ENCODE measurements around the gene RELL1.

RELL1 gene

GRCh38 chr4:37661772-37662171, 24.4 kb downstream of the RELL1 start:
- Histone ChIP-seq H3K4me2 (no peak overlapping the region), H3K4me3 (no peak overlapping the region), H3K36me3 (peaks cover 7% of the 10 kb centered on the region; the same call in 1 of the 2 replicates), H4K20me1 (peaks cover 8% of the 10 kb centered on the region; the same call in 1 of the 2 replicates), H3K9me3 (peaks cover 9% of the 10 kb centered on the region), H3K27ac (no peak overlapping the region), H3K9ac (no peak overlapping the region), H3K27me3 (no peaks in the 10 kb centered on the region), H3K4me1 (peaks cover 5% of the 10 kb centered on the region; the same call in 1 of the 2 replicates)
- no peak for TF ChIP-seq Cebpa-rat (IDR thresholded peaks at IDR 0.05)

GRCh38 chr4:37659696-37660095, 26.5 kb downstream of the RELL1 start:
- Histone ChIP-seq H3K4me1 (0 out of 2 replicates have a peak, but pooled peaks cover 5% of the 10 kb centered on the region), H3K36me3 (peaks cover 17% of the 10 kb centered on the region), H4K20me1 (peaks cover 2% of the 10 kb centered on the region; the same call in 1 of the 2 replicates), H3K9ac (no peak overlapping the region), H3K4me2 (no peak overlapping the region), H3K9me3 (peaks cover 27% of the 10 kb centered on the region), H3K27me3 (no peaks in the 10 kb centered on the region), H3K27ac (no peak overlapping the region), H3K4me3 (no peak overlapping the region)
- TF ChIP-seq Cebpa-rat (IDR thresholded peaks at IDR 0.05), result no peak

GRCh38 chr4:37656649-37657048, 29.5 kb downstream of the RELL1 start:
- H3K27ac ChIP-seq, result no peak overlapping the region
- H3K4me3 ChIP-seq, result no peak overlapping the region
- TF ChIP-seq Cebpa-rat (IDR thresholded peaks at IDR 0.05), result no peak
- no peaks in the 10 kb centered on the region for H3K27me3 ChIP-seq
- H3K4me1 ChIP-seq, result no peaks in the 10 kb centered on the region
- H3K4me2 ChIP-seq, result no peak overlapping the region
- H3K9ac ChIP-seq, result no peak overlapping the region
- peaks cover 18% of the 10 kb centered on the region for H3K36me3 ChIP-seq
- H4K20me1 ChIP-seq, result no peaks in the 10 kb centered on the region
- peaks cover 31% of the 10 kb centered on the region for H3K9me3 ChIP-seq

- Histone ChIP-seq H3K27ac (no peak overlapping the region), H3K4me2 (no peak overlapping the region), H3K9me3 (peaks cover 31% of the 10 kb centered on the region), H3K36me3 (peaks cover 23% of the 10 kb centered on the region), H3K9ac (no peak overlapping the region), H3K27me3 (no peaks in the 10 kb centered on the region), H3K4me3 (no peak overlapping the region), H4K20me1 (no peaks in the 10 kb centered on the region), H3K4me1 (no peaks in the 10 kb centered on the region)
- TF ChIP-seq Cebpa-rat (IDR thresholded peaks at IDR 0.05), result no peak
These were observed 32.6 kb downstream of the RELL1 start for GRCh38 chr4:37653601-37654000.

GRCh38 chr4:37652747-37653527, 33.2 kb downstream of the RELL1 start:
- no peak overlapping the region for H3K9ac ChIP-seq
- H3K27ac ChIP-seq, result no peak overlapping the region
- H3K9me3 ChIP-seq, result peaks cover 31% of the 10 kb centered on the region
- H4K20me1 ChIP-seq, result no peaks in the 10 kb centered on the region
- no peaks in the 10 kb centered on the region for H3K4me1 ChIP-seq
- no peak for TF ChIP-seq Cebpa-rat (IDR thresholded peaks at IDR 0.05)
- H3K4me3 ChIP-seq, result no peak overlapping the region
- no peak overlapping the region for H3K4me2 ChIP-seq
- H3K27me3 ChIP-seq, result no peaks in the 10 kb centered on the region
- peaks cover 30% of the 10 kb centered on the region for H3K36me3 ChIP-seq

GRCh38 chr4:37651781-37652377, 34.3 kb downstream of the RELL1 start:
- Histone ChIP-seq H3K4me2 (no peak overlapping the region), H3K27me3 (no peaks in the 10 kb centered on the region), H3K9ac (no peak overlapping the region), H4K20me1 (no peaks in the 10 kb centered on the region), H3K9me3 (peaks cover 23% of the 10 kb centered on the region), H3K4me1 (no peaks in the 10 kb centered on the region), H3K4me3 (no peak overlapping the region), H3K27ac (no peak overlapping the region), H3K36me3 (peaks cover 35% of the 10 kb centered on the region)
- no peak for TF ChIP-seq Cebpa-rat (IDR thresholded peaks at IDR 0.05)

GRCh38 chr4:37650481-37650880, 35.7 kb downstream of the RELL1 start:
- peaks cover 39% of the 10 kb centered on the region for H3K36me3 ChIP-seq
- peaks cover 9% of the 10 kb centered on the region; the same call in 1 of the 2 replicates for H3K9me3 ChIP-seq
- no peak overlapping the region for H3K27ac ChIP-seq
- no peaks in the 10 kb centered on the region for H4K20me1 ChIP-seq
- TF ChIP-seq Cebpa-rat (IDR thresholded peaks at IDR 0.05), result no peak
- no peak overlapping the region for H3K4me2 ChIP-seq
- H3K9ac ChIP-seq, result no peak overlapping the region
- H3K4me1 ChIP-seq, result no peaks in the 10 kb centered on the region
- H3K27me3 ChIP-seq, result no peaks in the 10 kb centered on the region
- H3K4me3 ChIP-seq, result no peak overlapping the region

- no peaks in the 10 kb centered on the region for H4K20me1 ChIP-seq
- H3K4me2 ChIP-seq, result no peak overlapping the region
- peaks cover 3% of the 10 kb centered on the region; the same call in 1 of the 2 replicates for H3K9me3 ChIP-seq
- no peak overlapping the region for H3K27ac ChIP-seq
- no peak for TF ChIP-seq Cebpa-rat (IDR thresholded peaks at IDR 0.05)
- no peaks in the 10 kb centered on the region for H3K27me3 ChIP-seq
- H3K9ac ChIP-seq, result no peak overlapping the region
- H3K36me3 ChIP-seq, result peaks cover 46% of the 10 kb centered on the region
- no peak overlapping the region for H3K4me3 ChIP-seq
- no peaks in the 10 kb centered on the region for H3K4me1 ChIP-seq
These were observed 36.9 kb downstream of the RELL1 start for GRCh38 chr4:37649268-37649667.

- no peak overlapping the region for H3K4me3 ChIP-seq
- H3K9me3 ChIP-seq, result no peaks in the 10 kb centered on the region
- H3K27me3 ChIP-seq, result no peaks in the 10 kb centered on the region
- H4K20me1 ChIP-seq, result no peaks in the 10 kb centered on the region
- H3K4me1 ChIP-seq, result no peaks in the 10 kb centered on the region
- peaks cover 42% of the 10 kb centered on the region for H3K36me3 ChIP-seq
- H3K9ac ChIP-seq, result no peak overlapping the region
- no peak overlapping the region for H3K27ac ChIP-seq
- no peak overlapping the region for H3K4me2 ChIP-seq
- no peak for TF ChIP-seq Cebpa-rat (IDR thresholded peaks at IDR 0.05)
These were observed 37.9 kb downstream of the RELL1 start for GRCh38 chr4:37648084-37648817.

GRCh38 chr4:37646247-37646646, 39.9 kb downstream of the RELL1 start:
- Histone ChIP-seq H3K9me3 (no peaks in the 10 kb centered on the region), H4K20me1 (no peaks in the 10 kb centered on the region), H3K4me2 (no peak overlapping the region), H3K4me3 (no peak overlapping the region), H3K36me3 (peaks cover 42% of the 10 kb centered on the region), H3K27me3 (no peaks in the 10 kb centered on the region), H3K9ac (no peak overlapping the region), H3K27ac (no peak overlapping the region), H3K4me1 (no peaks in the 10 kb centered on the region)
- no peak for TF ChIP-seq Cebpa-rat (IDR thresholded peaks at IDR 0.05)

Measured in BLaER1 (cell line).